ENCODE measurements around the gene SLC25A13.

The SLC25A13 gene

DNA sequence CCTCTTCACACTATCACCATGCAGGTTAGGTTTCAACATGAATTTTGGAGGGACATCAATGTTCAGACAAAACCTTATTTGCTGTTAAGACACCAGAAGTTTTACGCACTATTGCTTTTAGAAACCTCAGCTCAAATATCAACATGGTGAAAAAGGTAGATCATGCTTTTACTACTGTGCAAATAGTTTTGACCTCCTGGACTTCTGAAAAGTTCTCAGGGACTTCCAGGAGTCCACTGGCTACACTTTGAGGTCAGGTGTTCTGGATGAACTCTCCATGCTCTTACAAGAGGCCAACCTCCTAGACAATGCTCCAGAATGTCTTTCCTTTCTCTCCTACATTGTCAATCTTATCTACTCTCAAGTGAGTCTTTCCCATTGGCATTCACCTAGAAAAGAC is 55.9 kb downstream of the SLC25A13 start:
- intact Hi-C loops (cut with DNase I), result no loop called here
- DNase-seq, result no peak

DNA sequence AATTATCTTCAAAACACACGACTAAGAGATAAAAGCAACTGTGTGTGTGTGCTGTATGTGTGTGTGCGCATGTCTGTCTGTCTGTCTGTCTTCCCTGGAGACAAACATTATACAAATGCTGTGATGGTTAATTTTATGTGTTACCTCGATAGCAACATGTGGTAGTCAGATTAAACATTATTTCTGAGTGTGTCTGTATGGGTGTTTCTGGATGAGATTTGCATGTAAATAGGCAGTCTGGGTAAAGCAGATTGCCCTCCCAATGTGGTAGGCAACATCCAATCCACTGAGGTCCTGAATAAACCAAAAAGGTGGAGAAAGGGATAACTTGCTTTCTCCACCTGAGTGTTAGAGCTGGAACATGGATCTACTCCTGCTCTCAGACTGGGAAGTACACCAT is 67.9 kb downstream of the SLC25A13 start:
- no peak for DNase-seq
- intact Hi-C loops (cut with DNase I), result no loop called here

DNA sequence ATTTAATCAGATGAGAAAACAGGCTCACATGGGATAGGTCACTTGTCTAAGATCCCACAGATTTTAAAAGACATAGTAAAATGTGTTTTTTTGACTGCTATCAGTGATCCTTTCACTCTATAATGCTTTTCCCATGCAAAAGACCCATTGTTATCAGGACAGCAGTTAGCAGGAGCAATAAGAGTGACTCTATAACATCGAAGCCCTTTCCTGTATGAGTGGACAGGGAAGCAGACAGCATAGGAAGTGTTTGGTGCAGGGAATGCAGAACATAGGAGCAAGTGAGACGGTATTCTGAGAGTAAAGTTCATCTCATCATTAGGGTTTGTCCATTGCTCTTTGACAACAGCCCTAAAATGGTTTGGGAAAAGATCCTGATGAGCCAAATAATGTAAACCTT is 68.5 kb downstream of the SLC25A13 start:
- no peak for DNase-seq
- intact Hi-C loops (cut with DNase I), result no loop called here

DNA sequence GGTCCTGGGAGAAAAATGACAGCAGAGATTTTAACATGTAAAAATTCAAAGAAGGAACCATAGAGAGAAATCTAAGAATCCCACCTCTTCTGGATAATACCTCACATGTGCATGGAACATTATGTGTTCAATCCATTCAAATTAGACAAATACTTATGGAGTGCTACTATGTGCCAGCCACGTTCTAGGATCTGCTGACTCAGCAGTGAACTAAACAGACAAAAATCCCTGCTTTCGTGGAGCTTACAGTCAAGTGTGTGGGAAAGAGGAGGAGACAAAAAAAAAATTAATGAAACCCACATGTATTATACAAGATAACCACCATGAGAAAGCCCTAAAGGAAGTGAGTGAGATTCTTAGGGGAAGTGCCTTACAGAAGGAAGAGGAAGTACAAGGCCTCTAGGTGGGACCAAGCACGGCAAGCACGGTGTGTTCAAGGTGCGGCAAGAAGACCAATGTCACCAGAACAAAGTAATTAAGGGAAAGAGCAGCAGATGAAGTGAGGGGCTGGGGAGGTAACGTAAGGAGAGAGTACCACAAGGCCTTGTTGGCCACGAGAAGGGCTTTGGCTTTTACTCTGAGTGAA is 71.0 kb downstream of the SLC25A13 start:
- no peak for DNase-seq
- intact Hi-C loops (cut with DNase I), result no loop called here

DNA sequence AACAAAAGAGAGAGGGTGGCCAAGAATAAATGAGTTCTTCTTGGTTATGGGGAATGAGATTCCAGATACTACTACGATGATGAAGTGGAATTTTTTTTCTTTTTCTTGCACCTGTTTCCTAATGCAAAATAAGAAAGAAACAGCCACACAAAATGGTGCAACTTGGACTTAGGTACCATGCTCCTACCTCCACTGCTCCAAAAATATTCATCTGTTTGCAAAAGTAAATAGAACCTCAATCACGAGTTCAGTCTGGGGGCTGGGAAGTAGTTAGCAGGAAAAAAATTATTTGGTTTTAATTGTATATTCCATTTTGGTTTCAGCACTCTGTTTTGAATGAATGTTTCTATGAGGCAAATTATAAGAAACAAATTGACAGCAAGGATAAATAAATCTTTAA is 73.5 kb downstream of the SLC25A13 start:
- intact Hi-C loops (cut with DNase I), result no loop called here
- no peak for DNase-seq

DNA sequence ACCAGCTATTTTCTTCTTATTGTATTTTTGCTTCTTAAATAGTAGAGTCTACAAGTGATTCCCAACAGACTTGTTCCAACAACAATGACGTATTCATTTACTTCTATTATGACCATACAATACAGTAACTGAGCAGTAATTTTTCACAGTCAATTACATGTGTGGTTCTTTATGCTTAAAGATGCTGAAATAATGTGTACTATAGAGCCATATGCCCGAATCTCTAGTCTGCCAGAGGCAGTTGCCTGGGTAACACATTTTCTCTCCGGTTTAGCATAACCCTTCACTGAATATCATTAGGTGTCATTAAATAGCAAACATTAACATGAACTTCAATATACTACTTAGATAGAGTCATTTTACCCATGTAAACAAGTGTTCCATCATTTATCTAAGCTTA is 75.0 kb downstream of the SLC25A13 start:
- intact Hi-C loops (cut with DNase I), result no loop called here
- DNase-seq, result no peak

DNA sequence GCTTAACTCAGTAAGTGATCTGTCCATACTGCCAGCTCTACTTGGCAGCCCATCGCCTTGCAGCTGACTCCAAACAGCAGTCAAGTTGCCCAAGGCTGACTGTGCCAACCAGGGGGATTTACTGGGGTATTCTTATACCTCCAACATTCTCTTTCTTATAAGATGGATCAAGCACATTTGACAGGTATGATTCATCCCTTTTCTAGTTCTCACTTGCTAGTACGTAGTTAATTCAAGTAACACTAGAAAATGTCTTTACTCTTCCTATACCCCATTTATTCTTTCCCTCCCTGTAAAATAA is 77.0 kb downstream of the SLC25A13 start:
- intact Hi-C loops (cut with DNase I), result no loop called here
- DNase-seq, result peak in 2 of 42 donors; percentile 21 to 22

DNA sequence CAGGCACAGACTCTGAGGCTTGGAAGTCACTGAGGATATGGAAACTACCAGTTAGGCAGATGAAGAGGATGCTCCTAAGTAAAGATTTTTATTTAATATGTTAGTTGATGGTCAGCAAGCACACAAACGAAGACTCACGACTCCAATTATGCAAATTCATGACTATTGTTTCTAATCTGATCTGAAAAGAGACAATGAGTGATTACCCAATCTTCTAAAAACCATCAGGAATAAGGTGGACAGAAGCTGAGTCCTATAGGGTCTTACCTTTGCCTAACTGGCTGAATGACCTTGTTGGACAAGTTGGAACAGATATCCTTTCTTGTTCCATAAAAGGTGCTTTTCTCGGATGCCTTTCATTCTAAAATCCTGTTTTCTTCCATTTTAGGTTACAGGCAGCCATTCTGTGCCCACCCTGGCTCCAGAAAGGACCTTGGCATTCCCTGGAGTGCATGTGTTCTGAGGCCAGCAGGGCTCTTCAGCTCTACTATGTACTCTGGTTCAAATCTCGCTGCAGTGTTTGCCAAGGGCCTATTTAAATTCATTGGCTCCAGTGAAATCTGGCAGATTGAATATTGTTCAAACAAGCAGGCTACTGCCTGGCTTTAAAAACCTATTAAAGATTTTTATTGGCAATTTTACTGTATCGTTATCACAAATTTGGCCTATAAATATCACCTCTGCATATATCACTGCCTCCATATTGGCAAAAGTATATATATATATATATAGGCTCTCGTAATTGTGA is 77.5 kb downstream of the SLC25A13 start:
- DNase-seq, result no peak
- intact Hi-C loops (cut with DNase I), result no loop called here

DNA sequence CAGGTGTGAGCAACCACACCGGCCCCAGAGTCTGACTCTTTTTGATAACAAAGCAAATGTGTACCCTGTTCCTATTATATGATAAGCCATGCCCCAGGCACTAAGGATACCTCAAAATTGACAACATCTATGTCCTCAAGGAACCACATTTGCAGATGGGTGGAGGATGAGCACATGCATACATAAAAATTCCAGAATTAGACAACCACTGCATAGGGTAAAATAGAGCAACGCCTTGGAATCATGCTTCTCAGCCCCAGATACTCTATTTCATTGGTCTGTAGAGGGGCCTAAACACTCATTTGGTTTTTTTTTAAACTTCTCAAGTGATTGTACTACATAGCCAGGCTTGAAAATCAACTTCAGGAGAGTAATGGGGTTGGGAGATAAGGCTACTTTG is 78.7 kb downstream of the SLC25A13 start:
- no peak for DNase-seq
- intact Hi-C loops (cut with DNase I), result no loop called here

DNA sequence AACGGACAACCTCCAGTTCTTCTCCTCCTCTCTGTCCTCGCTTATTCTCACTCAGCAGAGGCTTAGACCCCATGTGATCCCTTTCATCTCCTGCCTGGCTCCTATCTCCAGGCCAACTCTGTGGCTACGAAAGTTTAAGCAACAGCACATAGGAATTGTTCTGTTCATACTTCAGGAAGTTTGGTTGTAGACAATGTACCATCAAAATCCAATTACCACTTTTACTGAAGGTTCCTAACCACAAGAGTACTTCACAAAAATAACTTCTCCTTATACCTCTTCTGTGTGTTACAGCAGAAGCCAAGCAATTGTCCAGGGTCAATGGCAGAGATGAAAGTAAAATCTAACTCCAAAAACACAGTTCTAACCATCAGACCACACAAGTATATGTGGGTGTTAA is 80.0 kb downstream of the SLC25A13 start:
- no peak for DNase-seq
- intact Hi-C loops (cut with DNase I), result no loop called here

DNA sequence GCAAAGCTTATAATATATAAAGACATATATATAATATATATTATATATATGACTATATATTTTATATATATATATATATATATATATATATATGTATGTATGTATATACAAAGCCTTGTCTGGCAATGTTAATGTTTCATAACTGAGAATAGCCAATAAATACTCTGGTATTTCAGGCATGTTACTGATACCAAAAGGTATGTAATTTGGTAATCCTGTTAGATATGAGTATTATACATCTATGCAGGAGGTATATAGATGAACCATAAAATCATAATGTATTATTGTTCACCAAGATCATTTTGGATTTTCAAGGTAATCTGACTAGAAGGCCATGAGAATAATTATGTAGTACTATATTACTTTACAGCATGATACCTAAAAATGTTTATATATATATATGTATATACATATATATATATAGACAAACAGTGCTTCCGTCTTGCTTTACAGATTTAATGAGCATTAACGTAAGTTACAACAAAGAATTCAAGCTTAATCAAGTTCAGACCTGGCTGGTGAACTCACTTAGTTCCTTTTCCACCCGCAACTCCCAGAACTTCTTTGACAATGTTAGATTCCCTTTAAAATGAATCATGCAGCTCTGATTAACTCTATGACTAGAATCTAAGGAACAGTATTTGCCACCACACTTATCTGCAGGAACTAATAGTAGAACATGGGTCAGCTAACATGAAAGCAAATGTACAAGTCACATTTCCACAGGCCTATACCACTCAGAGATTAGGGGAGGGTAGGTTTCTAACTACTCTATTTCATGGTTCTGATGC is 82.7 kb downstream of the SLC25A13 start:
- intact Hi-C loops (cut with DNase I), result no loop called here
- DNase-seq, result no peak

DNA sequence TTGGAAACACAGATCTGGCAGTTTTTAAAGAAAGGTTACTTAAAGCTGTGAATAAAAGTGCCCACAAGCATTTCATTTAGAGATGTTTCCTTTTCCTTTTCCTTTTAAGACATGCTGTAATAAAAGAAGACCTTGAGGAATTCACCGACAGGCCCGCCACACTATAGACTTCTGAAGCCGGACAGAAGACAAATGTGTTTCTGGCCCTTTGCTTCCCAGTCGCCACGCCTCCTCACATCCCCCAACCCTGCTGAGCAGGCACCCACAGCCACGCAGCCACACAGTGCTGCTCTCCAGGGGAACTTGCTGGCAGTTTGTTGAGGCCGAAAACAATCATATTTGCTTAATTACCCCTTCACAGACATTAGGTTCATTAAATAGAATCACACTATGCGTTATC is 83.4 kb downstream of the SLC25A13 start:
- no peak for DNase-seq
- intact Hi-C loops (cut with DNase I), result no loop called here

DNA sequence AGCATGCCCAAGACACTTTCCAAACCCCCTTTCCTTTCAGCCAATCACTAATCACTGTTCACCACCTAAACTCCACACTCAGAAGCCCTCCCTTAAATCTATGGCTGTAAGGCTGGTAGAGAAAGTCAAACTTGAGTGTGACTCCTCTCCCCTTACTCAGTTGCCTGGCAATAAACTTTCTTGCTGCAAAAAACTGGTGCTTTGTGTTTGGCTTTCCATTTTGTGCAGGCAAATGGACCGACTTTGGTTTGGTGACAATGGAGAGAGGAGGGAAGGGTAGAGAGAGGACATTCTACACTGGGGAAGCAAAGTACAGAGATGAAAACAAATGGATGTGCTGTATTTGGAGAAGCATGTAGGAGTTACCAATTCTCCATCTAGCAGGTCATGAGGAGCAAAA is 84.9 kb downstream of the SLC25A13 start:
- intact Hi-C loops (cut with DNase I), result no loop called here
- no peak for DNase-seq

DNA sequence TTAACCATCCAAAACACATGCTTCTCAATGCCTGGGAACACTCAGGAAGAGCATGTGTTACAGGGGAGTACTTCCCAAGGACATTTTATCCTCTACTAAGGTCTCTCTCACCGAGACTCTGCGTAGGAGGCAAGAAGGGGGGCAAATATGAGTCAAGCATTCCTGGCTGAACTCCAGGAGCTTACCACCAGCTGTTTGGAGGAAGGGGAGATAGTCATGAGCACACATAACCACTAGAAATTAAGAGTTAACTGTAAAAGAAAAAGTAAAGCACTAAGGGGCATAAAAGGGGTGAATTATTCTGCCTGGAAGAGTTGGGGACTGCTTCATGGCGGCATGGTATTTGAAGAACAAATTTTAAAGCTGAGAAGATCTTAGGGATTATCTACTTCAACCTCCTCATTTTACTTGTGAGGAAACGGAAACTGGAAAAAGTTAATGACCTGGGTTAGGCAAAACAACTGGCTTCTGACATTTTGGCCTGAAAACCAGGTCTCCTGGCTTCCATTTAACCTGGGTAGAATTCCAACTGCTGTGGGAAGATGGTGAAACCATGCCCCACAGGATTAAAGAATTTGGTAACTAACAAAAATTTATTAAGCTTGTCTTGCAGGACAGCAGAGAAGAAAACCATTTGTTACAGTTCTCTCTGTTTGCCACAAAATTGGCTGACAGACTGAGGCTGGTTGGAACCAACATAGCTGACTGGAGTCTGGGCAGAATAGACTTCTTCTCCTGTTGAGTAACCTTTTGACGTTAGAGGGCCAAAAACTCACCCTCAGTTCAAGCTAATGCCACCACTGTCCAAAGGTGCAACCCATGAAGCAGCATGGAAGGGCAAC is 85.5 kb downstream of the SLC25A13 start:
- intact Hi-C loops (cut with DNase I), result no loop called here

DNA sequence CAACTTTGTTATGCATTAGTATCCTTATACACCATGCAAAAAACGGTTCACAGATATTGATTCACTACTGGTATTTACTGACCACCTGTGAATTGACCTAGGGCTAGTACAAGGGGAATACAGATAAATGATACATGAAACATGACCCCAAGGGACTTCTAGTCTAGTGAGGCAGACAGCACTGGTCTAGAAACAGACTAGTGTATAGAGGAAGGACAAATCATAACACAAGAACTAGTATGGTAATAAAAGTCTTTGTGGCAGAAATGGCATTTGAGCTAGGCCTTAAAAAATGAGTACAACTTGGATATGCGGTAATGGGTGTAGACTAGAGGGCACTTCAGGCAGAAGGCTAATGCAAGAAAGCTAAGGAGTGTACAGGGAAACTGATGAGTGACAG is 86.6 kb downstream of the SLC25A13 start:
- DNase-seq, result no peak
- intact Hi-C loops (cut with DNase I), result no loop called here

More for the DNA sequence above, 85.5 kb downstream of the SLC25A13 start:
- no peak for DNase-seq

DNA sequence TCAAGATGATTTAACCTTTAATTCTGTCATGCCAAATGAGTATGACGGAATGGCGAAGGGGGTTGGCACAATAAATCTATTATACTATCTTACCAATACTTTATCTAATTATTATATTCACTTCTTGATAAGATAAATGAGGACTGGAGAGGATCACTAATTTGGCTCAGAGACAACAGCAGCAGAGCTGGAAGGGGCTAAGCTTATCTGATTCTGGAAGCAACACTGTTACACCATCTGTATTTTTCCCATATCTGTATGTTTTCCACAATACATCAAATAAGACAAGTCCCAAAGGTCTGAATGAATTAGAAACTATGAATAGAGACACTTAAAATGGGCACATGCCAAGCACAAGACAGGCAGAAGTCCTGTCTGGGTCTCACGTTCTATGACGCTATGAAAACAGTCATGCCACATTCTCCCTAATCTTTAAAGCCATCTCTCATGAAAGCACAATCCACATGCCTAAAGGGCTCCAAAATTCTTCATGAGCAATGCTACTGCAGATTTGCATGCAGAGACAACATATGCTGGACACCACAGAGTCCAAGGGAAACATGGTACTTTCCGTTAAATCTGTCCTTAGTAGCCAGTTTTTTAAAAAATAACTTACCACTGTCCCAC is 88.3 kb downstream of the SLC25A13 start:
- intact Hi-C loops (cut with DNase I), result no loop called here
- no peak for DNase-seq

DNA sequence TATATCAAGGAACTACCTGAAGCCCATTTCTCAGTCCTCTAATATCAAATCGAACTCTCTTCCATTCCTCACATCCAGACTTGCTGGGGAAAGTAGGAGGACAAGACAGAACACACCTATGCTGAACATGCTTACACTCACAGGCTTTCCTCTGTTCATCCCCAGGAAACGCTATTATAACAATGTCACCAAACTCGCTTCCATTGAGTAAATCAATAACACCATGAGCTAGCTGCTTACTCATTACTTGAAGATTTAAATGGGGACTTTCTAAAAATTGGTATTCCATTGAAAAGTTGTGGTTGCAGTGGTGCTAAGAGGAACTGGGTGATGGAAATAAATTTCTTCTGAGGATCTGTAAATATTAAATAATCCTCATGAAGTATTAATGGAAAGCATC is 88.8 kb downstream of the SLC25A13 start:
- intact Hi-C loops (cut with DNase I), result no loop called here
- no peak for DNase-seq

DNA sequence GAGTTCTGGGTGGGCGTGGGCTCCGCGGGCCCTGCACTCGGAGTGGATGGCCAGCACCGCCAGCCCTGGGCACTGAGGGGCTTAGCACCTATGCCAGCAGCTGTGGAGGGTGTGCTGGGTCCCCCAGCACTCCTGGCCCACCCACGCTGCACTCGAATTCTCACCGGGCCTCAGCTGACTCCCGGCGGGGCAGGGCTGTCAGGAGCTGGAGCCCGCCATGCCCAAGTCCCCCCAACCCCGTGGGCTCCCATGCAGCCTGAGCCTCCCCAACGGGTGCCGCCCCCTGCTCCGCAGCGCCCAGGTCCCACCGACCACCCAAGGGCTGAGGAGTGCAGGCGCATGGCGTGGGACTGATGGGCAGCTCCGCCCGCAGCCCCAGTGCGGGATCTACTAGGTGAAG is 93.1 kb downstream of the SLC25A13 start:
- no peak for DNase-seq
- intact Hi-C loops (cut with DNase I), result no loop called here

DNA sequence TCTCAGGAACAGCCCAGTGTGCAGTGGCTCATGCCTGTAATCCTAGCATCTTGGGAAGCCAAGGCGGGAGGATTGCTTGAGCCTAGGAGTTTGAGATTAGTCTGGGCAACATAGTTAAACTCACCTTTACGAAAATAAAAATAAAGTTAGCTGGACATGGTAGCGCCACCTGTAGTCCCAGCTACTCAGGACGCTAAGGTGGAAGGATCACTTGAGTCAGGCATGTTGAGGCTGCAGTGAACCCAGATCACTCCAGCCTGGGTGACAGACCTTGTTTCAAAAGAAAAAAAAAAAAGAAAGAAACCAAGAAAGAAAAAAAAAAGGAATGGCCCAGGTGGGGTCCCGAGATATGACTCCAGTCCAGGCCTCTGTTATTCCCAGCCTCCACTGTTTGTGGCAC is 96.6 kb downstream of the SLC25A13 start:
- no peak for DNase-seq
- intact Hi-C loops (cut with DNase I), result no loop called here
